ENCODE results near the gene ARPC1B. TPM values are rescaled to one million over a fixed set of nuclear protein-coding genes. Genes with fewer than 3 reads are reported as not detected.
"Not testable (repeated sequence)": the region's sequence is repeated elsewhere in the genome, so short reads cannot be mapped to it uniquely, and the experiment has no call there.

ARPC1B gene
- total RNA-seq, 1 experiment from 2014 or later, result 40.9 TPM

- DNase-seq, result no peak
- H3K27ac ChIP-seq, result no peak overlapping the region
- H3K4me1 ChIP-seq, result no peaks in the 10 kb centered on the region
- no peaks in the 10 kb centered on the region; the same call in 1 of the 2 replicates for H3K36me3 ChIP-seq
- no peaks in the 10 kb centered on the region for H3K27me3 ChIP-seq
- H3K4me3 ChIP-seq, result no peak overlapping the region
- H3K9me3 ChIP-seq (replicated peaks), result no peaks in the 10 kb centered on the region
Measured at GRCh38 chr7:99379043-99379577, 4.6 kb downstream of the ARPC1B start.

GRCh38 chr7:99379693-99380031 is 5.1 kb downstream of the ARPC1B start:
- H3K27me3 ChIP-seq; H3K27ac ChIP-seq; H3K4me3 ChIP-seq; H3K4me1 ChIP-seq; H3K9me3 ChIP-seq (replicated peaks); DNase-seq; H3K36me3 ChIP-seq: not testable (repeated sequence)

- H3K4me1 ChIP-seq, result no peaks in the 10 kb centered on the region
- no peak overlapping the region for H3K27ac ChIP-seq
- no peaks in the 10 kb centered on the region; the same call in 1 of the 2 replicates for H3K36me3 ChIP-seq
- no peak overlapping the region for H3K4me3 ChIP-seq
- no peaks in the 10 kb centered on the region for H3K9me3 ChIP-seq (replicated peaks)
- no peaks in the 10 kb centered on the region for H3K27me3 ChIP-seq
- DNase-seq, result no peak
Measured at GRCh38 chr7:99380032-99380822, 5.7 kb downstream of the ARPC1B start.

GRCh38 chr7:99380823-99381663 is 6.5 kb downstream of the ARPC1B start:
- no peak overlapping the region for H3K27ac ChIP-seq
- no peak overlapping the region for H3K4me3 ChIP-seq
- no peak for DNase-seq
- H3K4me1 ChIP-seq, result no peaks in the 10 kb centered on the region
- no peaks in the 10 kb centered on the region for H3K9me3 ChIP-seq (replicated peaks)
- H3K36me3 ChIP-seq, result no peaks in the 10 kb centered on the region; the same call in 1 of the 2 replicates
- H3K27me3 ChIP-seq, result no peaks in the 10 kb centered on the region

GRCh38 chr7:99381664-99382075 is 7.1 kb downstream of the ARPC1B start:
- Histone ChIP-seq H3K4me1 (no peaks in the 10 kb centered on the region), H3K9me3 (replicated peaks) (no peaks in the 10 kb centered on the region), H3K36me3 (peaks cover 1% of the 10 kb centered on the region), H3K27me3 (no peaks in the 10 kb centered on the region), H3K27ac (no peak overlapping the region), H3K4me3 (no peak overlapping the region)
- DNase-seq, result no peak

- Histone ChIP-seq H3K9me3 (replicated peaks) (no peaks in the 10 kb centered on the region), H3K27ac (no peak overlapping the region), H3K4me1 (no peaks in the 10 kb centered on the region), H3K36me3 (peaks cover 9% of the 10 kb centered on the region), H3K27me3 (no peaks in the 10 kb centered on the region), H3K4me3 (no peak overlapping the region)
- DNase-seq, result no peak
Measured at GRCh38 chr7:99383203-99383602, 8.7 kb downstream of the ARPC1B start.

GRCh38 chr7:99383791-99384370 is 9.4 kb downstream of the ARPC1B start:
- Histone ChIP-seq H3K4me1 (no peaks in the 10 kb centered on the region), H3K27me3 (no peaks in the 10 kb centered on the region), H3K36me3 (peaks cover 9% of the 10 kb centered on the region), H3K27ac (no peak overlapping the region), H3K9me3 (replicated peaks) (no peaks in the 10 kb centered on the region), H3K4me3 (no peak overlapping the region)
- DNase-seq, result peak; percentile 48 to 55

- H3K36me3 ChIP-seq, result peaks cover 9% of the 10 kb centered on the region
- no peak overlapping the region for H3K4me3 ChIP-seq
- no peak overlapping the region for H3K27ac ChIP-seq
- no peaks in the 10 kb centered on the region for H3K27me3 ChIP-seq
- no peak for DNase-seq
- H3K4me1 ChIP-seq, result no peaks in the 10 kb centered on the region
- H3K9me3 ChIP-seq (replicated peaks), result no peaks in the 10 kb centered on the region
Measured at GRCh38 chr7:99384523-99384922, 10.0 kb downstream of the ARPC1B start.

GRCh38 chr7:99385564-99385963 is 11.0 kb downstream of the ARPC1B start:
- Histone ChIP-seq H3K27me3 (no peaks in the 10 kb centered on the region), H3K36me3 (peaks cover 9% of the 10 kb centered on the region), H3K9me3 (replicated peaks) (no peaks in the 10 kb centered on the region), H3K4me3 (no peak overlapping the region), H3K27ac (no peak overlapping the region), H3K4me1 (no peaks in the 10 kb centered on the region)
- DNase-seq, result no peak

GRCh38 chr7:99386584-99387238 is 12.2 kb downstream of the ARPC1B start:
- Histone ChIP-seq H3K36me3 (peaks cover 17% of the 10 kb centered on the region), H3K4me3 (no peak overlapping the region), H3K4me1 (no peaks in the 10 kb centered on the region), H3K27ac (no peak overlapping the region), H3K27me3 (no peaks in the 10 kb centered on the region), H3K9me3 (replicated peaks) (no peaks in the 10 kb centered on the region)
- DNase-seq, result peak in 1 of 2 experiments; percentile 43

- H3K36me3 ChIP-seq, result peaks cover 22% of the 10 kb centered on the region
- not testable (repeated sequence) for DNase-seq; H3K27me3 ChIP-seq; H3K27ac ChIP-seq; H3K9me3 ChIP-seq (replicated peaks); H3K4me3 ChIP-seq; H3K4me1 ChIP-seq
Measured at GRCh38 chr7:99387239-99387635, 12.7 kb downstream of the ARPC1B start.

GRCh38 chr7:99387912-99388311 is 13.4 kb downstream of the ARPC1B start:
- no peaks in the 10 kb centered on the region for H3K27me3 ChIP-seq
- H3K36me3 ChIP-seq, result peaks cover 22% of the 10 kb centered on the region
- no peak overlapping the region for H3K27ac ChIP-seq
- DNase-seq, result no peak
- no peaks in the 10 kb centered on the region for H3K4me1 ChIP-seq
- no peak overlapping the region for H3K4me3 ChIP-seq
- H3K9me3 ChIP-seq (replicated peaks), result no peaks in the 10 kb centered on the region

- Histone ChIP-seq H3K27ac (no peak overlapping the region), H3K9me3 (replicated peaks) (no peaks in the 10 kb centered on the region), H3K4me3 (no peak overlapping the region), H3K36me3 (peaks cover 24% of the 10 kb centered on the region), H3K4me1 (no peaks in the 10 kb centered on the region), H3K27me3 (no peaks in the 10 kb centered on the region)
- no peak for DNase-seq
Measured at GRCh38 chr7:99389772-99390171, 15.2 kb downstream of the ARPC1B start.

GRCh38 chr7:99390941-99391602 is 16.5 kb downstream of the ARPC1B start:
- Histone ChIP-seq H3K36me3 (peaks cover 35% of the 10 kb centered on the region), H3K27ac (no peak overlapping the region), H3K9me3 (replicated peaks) (no peaks in the 10 kb centered on the region), H3K4me1 (no peaks in the 10 kb centered on the region), H3K4me3 (no peak overlapping the region), H3K27me3 (no peaks in the 10 kb centered on the region)
- DNase-seq, result no peak
